ENCODE results near the gene SPTA1.

The SPTA1 gene

DNA sequence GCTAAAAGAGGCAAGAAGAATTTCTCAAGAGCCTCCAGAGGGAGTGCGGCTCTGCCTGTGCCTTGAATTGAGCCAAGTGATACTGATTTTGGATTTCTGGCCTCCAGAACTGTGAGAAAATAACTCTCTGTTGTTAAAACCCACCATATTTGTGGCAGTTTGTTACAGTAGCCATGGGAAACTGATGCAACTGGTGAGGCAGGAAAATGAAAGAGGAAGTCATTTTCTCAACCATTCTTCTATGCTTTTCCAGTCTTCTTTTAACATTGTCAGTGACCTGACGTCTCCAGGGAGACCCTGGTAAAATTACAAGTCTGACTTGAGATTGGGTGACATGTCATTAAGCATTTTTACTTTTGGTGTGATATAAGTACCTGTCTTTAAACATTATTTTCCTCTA is 121.9 kb downstream of the SPTA1 start:
- DNase-seq, result no peak

DNA sequence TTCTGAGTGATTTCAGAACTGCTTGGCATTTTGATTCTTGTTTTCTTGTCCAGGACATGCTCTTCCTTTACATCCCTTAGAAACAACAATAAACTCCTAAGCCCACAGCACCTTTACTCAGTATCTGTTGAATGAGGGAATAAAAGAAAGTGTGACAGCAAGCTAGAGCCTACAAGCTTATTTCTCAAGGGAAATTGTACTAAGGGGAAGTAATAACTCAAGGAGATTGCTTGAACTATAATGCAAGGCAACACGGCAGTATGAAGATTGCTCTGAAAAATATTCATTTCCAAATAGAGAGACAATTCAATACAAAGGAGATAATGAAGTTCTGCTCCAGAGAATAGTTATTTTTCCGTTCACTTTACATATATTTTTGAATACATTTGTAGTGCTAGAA is 122.7 kb downstream of the SPTA1 start:
- DNase-seq, result no peak

Measured in NCI-H1417 treated with DMSO at 0.1 percent for 48 hours (cell line).